GM18508 (cell line): Measurements from ENCODE around the gene PUM2.

Experiments
- ATAC-seq: cut with Tn5 transposase; IDR thresholded peaks from one replicate; pipeline ENCODE4 v1.9.1; 2021; ENCODE audit warnings: moderate number of reproducible peaks; ENCODE audit not compliant: insufficient read depth, unreplicated experiment

PUM2 gene

DNA sequence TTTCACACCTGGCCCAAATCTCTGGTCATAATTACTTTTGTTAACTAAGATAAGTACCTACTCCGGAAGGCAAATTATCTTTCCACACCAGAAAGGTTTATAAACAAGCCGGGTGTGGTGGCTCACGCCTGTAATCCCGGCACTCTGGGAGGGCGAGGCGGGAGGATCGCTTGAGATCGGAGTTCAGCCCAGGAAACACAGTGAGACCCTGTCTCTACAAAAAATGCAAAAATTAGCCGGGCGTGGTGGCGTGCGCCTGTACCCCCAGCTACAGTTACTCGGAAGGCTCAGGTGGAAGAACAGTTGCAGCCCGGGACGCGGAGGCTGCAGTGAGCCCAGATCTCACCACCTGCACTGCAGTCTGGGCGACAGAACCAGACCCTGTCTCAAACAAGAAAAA, 2.1 kb downstream of the PUM2 start:
- no peak for ATAC-seq

DNA sequence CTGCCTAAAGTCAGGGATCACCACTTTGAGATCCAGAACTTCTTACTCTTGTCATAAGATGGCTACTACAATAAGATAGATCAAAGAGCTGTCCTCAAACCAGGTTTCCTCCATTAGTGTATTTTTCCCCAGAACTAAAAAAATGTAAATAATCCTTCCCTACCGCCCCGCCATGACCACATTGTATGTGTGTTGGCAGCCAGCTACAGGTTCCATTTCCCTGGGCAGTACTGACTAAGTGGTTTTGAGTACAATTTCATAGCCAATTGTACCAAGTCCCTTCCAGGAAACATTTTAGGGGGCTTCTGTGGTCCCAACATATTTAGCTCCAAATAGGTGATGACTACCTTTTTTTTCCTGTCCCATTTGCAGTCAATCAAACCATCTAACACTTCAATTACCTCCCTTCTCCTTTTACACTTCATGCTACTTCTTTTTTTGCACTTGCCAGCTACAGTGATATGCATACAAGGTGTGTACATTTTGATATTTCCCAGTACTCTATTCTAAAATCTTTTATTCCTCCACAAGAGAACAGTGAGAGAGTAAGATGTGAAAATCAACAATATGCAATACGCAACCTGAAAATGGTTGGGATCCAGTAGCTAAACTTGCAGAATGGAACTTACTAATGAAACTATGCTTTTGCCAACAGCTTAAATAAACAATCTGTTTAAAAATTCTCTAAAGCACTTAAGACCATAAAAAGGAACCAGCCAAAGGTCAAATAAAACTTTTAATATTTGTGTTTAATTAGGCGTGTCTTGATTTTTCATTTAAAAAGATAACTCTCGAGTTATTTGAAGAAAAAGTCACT, 3.9 kb downstream of the PUM2 start:
- ATAC-seq = no peak

DNA sequence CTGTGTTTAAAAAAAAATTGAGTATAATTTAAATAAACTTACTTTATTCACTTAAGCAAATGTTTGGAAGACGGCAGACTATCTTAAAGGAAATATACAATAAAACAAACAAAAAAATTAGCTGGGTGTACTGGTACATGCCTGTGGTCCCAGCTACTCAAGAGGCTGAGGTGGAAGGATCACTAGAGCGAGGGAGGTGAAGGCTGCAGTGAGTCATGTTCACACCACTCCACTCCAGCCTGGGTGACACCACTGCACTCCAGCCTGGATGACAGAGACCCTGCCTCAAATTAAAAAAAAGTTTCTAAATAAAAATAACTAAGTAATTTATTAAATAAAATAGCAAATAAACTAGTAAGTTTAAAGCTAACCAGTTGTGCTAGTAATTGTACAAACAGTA, 7.5 kb downstream of the PUM2 start:
- no peak for ATAC-seq

DNA sequence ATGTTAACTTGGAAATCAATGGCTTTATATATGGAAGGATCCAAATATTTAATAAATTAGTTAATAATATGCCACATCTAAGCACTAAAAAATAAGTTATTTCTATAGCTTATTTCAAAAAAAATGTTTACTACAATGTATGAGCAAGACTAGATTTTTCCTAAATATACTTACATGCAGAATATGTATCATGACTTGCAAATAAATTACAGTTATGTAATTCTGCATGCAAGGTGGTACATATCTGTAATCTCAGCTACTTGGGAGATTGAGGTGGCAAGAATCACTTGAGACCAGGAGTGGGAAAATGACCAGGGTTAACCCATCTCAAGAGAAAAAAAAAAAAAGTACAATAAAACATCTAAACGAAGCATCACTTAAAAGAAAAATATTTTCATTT, 11.6 kb downstream of the PUM2 start:
- no peak for ATAC-seq

DNA sequence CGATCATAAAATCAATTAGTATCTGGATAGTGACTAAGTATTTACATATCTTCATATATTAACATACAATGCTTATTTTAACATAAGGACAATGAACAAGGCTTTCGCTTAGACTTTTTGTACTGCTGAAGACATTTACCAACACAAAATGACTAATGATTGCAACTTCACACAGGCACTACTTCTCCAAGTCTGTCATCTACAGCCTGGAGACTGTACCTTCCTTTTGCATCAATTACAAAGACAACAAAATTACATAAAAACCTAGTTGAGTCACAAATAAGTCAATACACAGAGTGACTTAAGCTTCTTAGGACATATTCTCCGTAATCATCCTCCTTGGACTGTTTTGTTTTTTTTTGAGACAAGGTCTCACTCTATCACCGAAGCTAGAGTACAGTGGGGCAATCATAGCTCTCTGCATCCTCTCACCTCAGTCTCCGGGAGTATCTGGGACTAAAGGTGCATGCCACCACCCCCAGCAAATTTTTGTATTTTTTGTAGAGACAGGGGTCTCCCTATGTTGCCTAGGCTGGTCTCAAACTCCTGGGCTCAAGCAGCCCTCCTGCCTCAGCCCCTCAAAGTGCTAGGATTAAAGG, 15.9 kb downstream of the PUM2 start:
- no peak for ATAC-seq

DNA sequence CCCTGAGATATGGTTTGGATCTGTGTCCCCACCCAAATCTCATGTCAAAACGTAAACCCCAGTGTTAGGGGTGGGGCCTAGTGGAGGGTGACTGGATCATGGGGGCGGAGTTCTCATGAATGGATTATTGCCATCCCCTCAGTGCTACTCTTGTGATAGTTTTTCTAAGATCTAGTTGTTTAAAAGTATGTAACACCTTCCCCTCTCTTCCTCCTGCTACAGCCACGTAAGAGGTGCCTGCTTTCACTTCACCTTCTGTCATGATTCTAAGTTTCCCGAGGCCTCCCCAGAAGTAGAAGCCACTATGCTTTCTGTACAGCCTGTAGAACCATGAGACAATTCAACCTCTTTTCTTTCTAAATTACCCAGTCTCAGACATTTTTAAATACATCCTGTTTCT, 16.9 kb downstream of the PUM2 start:
- ATAC-seq = no peak

DNA sequence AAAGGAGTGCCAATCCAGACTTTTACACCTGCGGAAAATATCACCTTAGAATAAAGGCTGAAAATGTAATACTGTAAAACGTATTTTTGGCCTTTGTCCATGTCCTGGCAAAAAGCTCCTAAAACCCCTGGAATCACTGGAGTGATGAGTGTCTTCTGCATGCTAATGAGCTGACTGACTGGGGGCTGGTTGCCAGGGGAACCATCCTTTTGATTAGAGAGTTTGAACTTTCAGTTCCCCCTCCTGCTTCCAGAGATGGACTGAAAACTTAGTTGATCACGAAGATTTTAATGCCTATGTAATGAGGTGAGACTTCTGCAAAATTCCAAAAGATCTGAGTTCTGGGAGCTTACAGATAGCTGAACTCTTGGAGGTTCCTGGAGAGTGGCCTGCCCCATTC, 20.5 kb downstream of the PUM2 start:
- no peak for ATAC-seq

DNA sequence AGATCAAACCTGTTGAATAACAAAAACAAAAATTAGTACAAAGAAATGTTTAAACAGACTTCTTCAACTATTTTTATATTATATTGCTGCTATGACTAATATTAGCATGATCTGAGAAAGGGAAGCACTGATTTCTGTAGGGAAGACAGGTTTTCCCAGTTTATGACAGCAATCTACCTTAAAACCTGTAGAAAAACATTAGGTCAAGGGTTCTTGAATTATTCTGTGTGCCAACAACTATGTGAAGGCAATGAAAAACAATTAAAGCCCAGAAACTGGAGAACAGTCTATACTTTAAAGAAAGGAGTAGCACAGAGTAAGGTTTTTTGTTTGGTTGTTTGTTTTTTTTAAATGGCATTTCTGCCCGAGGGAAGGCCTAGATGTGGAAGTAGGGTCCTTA, 23.3 kb downstream of the PUM2 start:
- no peak for ATAC-seq

DNA sequence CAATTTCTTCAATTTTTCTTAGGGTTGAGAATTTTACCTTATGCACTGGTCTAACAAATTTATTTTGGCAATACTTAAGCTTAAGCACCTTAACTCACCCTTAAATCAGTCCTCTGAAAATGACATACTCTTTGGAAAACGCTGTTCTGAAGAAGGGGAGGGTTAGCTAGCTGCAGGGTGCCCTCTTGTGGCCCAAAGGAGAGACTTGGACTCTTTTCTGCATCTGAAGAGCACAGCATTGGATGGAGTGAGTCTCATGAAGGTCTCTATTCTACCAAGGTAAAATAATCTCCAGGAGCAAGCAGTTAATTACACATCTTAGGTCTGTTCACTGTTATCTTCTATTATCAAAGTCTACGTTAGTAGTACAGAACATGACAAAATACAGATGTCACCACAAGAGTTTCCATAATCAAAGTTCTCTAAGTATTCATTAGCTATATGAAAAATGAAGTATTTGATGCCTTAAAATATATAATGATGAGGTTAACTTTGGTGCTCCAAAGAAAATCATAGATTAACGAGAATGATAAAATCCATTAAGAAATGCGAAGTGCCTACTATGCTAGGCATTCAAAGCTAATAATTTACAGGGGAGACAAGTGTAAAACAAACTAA, 24.4 kb downstream of the PUM2 start:
- no peak for ATAC-seq

DNA sequence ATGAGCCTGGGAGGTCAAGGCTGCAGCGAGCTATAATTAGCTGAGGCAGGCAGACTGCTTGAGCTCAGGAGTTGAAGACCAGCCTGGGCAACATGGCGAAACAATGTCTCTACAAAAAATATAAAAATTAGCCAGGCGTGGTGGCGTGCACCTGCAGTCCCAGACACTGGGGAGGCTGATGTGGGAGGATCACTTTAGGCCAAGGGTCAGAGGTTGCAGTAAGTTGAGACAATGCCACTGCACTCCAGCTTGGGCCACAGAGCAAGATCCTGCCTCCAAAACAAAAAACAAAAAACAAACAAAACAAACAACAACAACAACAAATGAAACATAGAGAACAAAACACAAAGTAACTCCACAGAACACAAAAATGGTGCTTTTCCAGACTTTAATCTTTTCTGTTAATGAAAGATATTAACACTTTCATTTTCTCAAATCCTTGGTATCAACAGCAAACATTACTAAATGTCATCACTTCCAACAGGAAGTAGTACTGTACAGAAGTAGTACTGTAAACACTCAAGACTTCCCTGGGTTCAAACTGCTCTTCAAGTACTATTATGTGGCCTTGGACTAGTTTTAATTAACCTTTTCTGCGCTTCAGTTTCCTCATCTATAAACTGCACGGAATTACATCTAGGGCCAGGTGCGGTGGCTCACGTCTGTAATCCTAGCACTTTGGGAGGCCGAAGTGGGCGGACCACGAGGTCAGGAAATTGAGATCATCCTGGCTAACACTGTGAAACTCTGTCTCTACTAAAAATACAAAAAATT, 27.9 kb downstream of the PUM2 start:
- ATAC-seq = no peak

DNA sequence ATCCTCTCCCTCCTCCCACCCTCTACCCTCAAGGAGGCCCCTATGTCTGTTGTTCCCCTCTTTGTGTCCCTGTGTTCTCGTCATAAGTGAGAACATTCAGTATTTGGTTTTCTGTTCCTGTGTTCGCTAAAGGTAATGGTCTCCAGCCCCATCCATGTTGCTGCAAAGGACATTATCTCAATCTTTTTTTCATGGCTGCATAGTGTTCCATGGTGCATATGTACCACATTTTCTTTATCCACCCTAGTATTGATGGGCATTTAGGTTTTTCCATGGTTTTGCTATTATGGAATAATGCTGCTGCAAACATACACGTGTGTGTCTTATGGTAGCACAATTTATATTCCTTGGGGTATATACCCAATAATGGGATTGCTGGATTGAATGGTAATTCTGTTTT, 33.0 kb downstream of the PUM2 start:
- no peak for ATAC-seq

DNA sequence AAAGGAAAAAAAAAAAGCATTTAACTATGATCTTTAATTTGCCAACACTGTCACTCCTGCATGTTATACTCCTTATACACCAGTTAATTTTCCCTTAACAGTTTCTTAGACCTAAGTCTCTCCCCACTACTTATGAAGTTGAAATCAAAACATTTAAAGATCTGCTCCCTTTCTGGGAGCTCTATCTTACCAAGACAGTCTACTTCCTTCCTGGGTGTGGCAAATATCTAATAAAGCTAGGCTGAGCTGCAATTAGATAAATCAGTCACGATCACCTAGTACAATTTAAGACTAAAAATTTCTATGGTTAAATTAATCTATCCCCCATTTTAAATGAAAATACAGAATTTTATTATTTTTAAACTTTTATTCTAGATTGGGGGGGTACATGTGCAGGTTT, 33.4 kb downstream of the PUM2 start:
- ATAC-seq = no peak

DNA sequence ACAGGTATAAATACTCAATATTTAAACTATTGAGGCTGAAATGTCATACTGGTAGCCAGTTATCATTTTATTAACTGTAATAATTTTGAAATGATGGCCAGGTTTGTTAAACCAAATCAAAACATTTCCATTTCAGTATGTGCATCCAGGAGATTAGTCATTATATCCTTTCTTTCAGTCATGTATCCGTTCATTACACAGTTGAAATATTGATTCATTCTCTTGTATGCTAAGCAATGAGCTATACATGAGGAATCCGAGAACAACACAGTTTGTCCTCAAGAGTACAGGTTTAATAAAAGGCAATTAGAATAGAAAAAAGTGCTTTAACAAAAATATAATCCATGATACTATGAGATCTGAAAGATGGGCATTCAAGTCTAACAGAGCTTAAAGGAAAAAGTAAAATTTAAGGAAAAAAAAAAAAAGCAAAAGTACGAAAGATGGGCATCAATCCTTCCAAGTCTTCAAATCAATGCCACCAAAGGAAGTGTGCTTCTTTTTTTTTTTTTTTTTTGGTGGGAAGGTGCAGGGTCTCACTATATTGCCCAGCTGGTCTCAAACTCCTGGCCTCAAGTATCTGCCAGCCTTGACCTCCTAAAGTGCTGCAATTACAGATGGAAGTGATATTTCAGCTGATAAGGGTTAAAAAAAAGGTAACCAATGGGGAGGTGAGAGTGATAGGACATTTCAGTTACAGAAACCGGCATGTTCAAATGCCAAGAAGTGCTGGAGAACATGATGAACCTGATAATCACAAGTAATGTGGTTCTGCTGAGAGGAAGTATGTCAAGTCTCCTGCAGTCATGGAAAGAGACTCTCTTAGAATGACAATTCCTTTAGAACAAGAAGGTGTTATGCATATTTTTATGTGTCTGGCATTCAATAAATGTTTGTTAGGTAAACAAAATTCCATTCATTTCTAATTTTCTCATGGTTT, 35.8 kb downstream of the PUM2 start:
- no peak for ATAC-seq

DNA sequence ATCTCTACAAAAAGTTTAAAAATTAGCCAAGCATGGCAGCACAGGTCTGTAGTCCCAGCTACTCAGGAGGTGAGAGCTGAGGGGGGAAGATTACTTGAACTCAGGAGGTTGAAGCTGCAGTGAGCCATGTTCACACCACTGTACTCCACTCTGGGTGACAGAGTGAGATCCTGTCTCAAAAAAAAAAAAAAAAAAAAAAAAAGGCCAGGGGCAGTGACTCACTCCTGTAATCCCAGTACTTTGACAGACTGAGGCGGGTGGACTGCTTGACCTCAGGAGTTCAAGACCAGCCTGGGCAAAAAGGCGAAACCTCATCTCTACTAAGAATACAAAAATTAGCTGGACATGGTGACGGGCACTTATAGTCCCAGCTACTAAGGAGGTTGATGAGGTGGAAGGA, 37.0 kb downstream of the PUM2 start:
- no peak for ATAC-seq

DNA sequence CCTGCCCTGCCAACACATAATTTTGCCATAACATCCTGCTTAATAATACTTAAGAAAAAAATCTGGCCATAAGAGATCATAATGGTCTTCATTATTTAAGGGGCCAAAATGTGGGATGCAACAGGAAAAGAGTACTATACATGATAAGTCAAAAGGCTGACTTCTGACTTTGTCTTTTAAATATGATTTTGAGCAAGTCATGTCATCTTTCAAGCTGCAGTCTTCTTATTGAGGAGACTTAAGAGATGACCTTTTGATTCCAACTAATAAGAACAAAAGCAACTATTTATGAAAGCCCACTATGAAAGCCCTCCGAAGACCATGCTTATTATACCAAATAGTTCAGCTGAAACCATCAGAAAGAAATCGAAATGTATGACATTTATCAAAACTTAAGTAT, 41.6 kb downstream of the PUM2 start:
- no peak for ATAC-seq

DNA sequence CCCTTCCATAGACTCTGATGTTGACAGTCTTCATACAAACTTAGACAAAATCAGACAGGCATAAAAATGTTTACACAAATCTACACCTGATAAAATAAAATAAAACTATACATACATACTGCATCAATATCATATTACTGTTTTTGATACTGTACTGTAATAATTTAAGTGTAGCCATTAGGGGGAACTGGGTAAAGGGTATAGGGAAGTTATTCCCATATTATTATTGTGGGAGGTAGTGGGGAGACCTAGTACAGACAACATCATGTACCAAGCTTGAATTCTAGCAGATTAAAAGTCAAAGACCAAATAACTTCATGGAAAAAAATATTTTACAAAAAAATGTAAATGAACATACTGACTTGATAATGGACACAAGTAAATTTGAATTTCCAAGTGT, 43.3 kb downstream of the PUM2 start:
- ATAC-seq = no peak

DNA sequence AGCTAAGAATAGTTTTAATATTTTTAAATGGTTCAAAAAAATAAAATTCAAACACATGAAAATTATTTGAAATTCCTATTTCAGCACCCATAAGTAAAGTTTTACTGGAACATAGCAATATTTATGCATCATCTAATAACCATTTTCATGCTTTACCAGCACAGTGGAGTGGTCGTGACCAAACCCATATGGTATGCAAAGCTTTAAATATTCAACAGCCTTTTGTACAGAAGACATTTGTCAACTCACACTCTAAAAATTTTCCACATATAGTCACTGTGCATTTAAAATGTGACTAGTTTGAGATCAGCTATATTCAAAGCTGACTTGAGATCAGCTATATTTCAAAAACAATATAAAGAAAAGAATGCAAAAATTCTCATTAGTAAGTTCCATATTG, 46.2 kb downstream of the PUM2 start:
- no peak for ATAC-seq

DNA sequence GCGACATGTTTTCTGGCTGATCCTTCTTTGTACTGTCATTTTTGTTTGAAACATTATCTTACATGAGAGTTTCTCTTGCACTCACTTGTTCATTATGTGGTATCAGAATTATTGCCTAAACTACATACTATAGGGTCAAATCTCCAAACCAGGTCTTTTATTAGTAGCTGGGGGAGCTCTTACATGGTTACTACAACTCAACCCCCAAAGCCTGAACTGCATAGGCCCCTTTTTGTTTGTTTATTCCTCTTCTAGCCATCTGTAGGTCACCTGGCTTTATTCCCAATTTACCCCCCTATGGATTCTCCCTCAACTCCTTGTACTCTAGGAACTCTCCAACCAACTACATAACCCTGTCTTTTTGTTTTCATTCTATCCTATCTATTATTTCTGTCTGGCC, 46.7 kb downstream of the PUM2 start:
- ATAC-seq = no peak

DNA sequence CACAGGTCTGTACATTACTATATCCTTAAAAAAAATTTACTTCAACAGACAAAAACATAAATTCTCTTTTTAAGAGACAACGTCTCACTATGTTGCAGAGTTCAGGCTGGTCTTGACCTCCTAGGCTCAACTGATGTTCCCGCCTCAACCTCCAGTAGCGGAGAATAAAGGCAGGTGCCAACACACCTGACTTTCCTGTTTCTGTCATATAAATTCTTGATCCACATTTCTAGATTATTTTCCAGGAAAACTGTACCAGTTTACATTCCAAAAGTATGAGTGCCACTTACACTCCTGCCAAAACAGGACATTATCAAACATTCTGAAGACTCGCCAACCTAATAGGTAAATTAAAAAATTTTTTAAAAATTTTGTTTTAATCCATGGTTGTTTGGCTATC, 48.6 kb downstream of the PUM2 start:
- no peak for ATAC-seq

DNA sequence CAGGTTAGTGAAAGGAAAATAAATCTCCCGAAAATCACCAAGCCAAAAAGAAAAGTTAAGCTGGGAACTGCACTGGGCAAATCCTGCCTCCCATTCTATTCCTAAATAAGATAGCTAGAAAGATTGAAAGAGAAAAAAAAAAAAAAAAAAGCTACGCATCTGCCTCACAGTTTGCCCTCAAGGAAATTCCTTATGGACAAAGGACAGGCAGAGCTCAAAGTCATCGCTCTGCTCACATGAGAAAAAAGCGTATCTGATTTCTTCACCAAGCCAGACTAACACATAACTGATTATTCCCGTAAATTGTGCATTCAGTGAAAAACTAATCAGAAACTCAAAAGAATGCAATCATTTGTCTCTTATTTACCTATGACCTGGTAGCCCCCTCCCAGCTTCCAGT, 50.0 kb downstream of the PUM2 start:
- ATAC-seq = no peak
